AG08395 (cell line): Measurements from ENCODE around the gene DMD.

ENCODE experiments used
- DNase-seq: peaks from one replicate; pipeline ENCODE4 v3.0.0; 2012; ENCODE audit warnings: mixed read lengths, low spot score

The DMD gene

GRCh38 chrX:31854716-31855115, 1356.6 kb downstream of the DMD start:
- no peak for DNase-seq

GRCh38 chrX:31851761-31852160, 1359.6 kb downstream of the DMD start:
- DNase-seq, result no peak

GRCh38 chrX:31847773-31848172, 1363.6 kb downstream of the DMD start:
- DNase-seq, result no peak

- no peak for DNase-seq
These were observed 1366.3 kb downstream of the DMD start for GRCh38 chrX:31845003-31845402.

- no peak for DNase-seq
These were observed 1372.7 kb downstream of the DMD start for GRCh38 chrX:31838617-31839016.

GRCh38 chrX:31837445-31838049, 1373.8 kb downstream of the DMD start:
- no peak for DNase-seq

- DNase-seq, result no peak
These were observed 1374.9 kb downstream of the DMD start for GRCh38 chrX:31836479-31836878.

GRCh38 chrX:31832263-31832662, 1379.1 kb downstream of the DMD start:
- DNase-seq, result no peak

GRCh38 chrX:31820430-31821210, 1390.7 kb downstream of the DMD start:
- DNase-seq, result no peak

GRCh38 chrX:31819455-31819854, 1391.9 kb downstream of the DMD start:
- no peak for DNase-seq

GRCh38 chrX:31811106-31811505, 1400.2 kb downstream of the DMD start:
- no peak for DNase-seq

GRCh38 chrX:31808357-31808756, 1403.0 kb downstream of the DMD start:
- no peak for DNase-seq

GRCh38 chrX:31807165-31807564, 1404.2 kb downstream of the DMD start:
- no peak for DNase-seq

- no peak for DNase-seq
These were observed 1405.6 kb downstream of the DMD start for GRCh38 chrX:31805781-31806180.

- no peak for DNase-seq
These were observed 1411.1 kb downstream of the DMD start for GRCh38 chrX:31800219-31800618.

GRCh38 chrX:31796624-31797023, 1414.7 kb downstream of the DMD start:
- DNase-seq, result no peak

GRCh38 chrX:31747411-31747810, 1463.9 kb downstream of the DMD start:
- no peak for DNase-seq

- no peak for DNase-seq
These were observed 1468.3 kb downstream of the DMD start for GRCh38 chrX:31743004-31743403.

- no peak for DNase-seq
These were observed 1493.9 kb downstream of the DMD start for GRCh38 chrX:31717474-31717873.

GRCh38 chrX:31715675-31716074, 1495.7 kb downstream of the DMD start:
- no peak for DNase-seq

GRCh38 chrX:31714797-31715196, 1496.6 kb downstream of the DMD start:
- no peak for DNase-seq

- no peak for DNase-seq
These were observed 1498.2 kb downstream of the DMD start for GRCh38 chrX:31713120-31713519.

- no peak for DNase-seq
These were observed 1500.2 kb downstream of the DMD start for GRCh38 chrX:31711166-31711565.

- no peak for DNase-seq
These were observed 1503.2 kb downstream of the DMD start for GRCh38 chrX:31708116-31708515.
